GM06990 (cell line): ENCODE results near the gene PNPT1.

Experiments used
- DNase-seq: peaks from one replicate; pipeline ENCODE4 v3.0.0-alpha.2; 2011; ENCODE audit not compliant: insufficient read length; ENCODE audit errors: extremely low read depth
- H3K27me3 ChIP-seq: replicated peaks from 2 replicates; pipeline ENCODE4 v1.6.0; 2011; ENCODE audit warnings: low read length; ENCODE audit not compliant: control insufficient read depth, insufficient read depth
- H3K36me3 ChIP-seq: 2 replicates; pipeline ENCODE4 v1.5.1; 2011; ENCODE audit warnings: low read length; ENCODE audit not compliant: control insufficient read depth, insufficient read depth
- H3K4me3 ChIP-seq: replicated peaks from 2 replicates; pipeline ENCODE4 v1.5.1; 2011; ENCODE audit warnings: low read depth, mild to moderate bottlenecking, control low read depth, low read length
- TF ChIP-seq, protein P1 (sequence below): IDR thresholded peaks from 2 replicates; pipeline ENCODE4 v1.5.1; 2011; ENCODE audit warnings: low read length, control low read depth, mild to moderate bottlenecking, inconsistent platforms; ENCODE audit not compliant: insufficient read depth, poor library complexity, severe bottlenecking

Gene PNPT1

DNA sequence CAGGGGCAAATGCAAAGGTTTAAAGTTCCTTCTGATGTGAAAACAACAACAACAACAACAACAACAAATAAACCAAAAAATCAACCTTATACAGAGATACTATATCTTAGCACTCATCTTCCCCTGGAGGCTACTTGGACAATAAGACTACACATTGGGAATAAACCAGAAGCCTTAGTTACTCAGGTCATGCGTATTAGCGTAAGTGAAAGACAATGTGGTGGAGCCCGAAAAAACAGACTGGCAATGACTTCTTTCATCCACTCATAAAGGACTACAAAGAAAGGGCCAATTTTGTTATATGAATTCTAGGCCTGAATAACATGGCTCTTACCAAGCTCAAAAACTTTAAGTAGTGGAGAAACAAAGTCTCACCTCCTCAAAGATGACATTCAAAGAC, 56.8 kb downstream of the PNPT1 start:
- no peak for DNase-seq
- no peak overlapping the region for H3K4me3 ChIP-seq
- H3K36me3 ChIP-seq, result peaks cover 6% of the 10 kb centered on the region
- H3K27me3 ChIP-seq, result no peaks in the 10 kb centered on the region
- TF ChIP-seq, protein P1, sequence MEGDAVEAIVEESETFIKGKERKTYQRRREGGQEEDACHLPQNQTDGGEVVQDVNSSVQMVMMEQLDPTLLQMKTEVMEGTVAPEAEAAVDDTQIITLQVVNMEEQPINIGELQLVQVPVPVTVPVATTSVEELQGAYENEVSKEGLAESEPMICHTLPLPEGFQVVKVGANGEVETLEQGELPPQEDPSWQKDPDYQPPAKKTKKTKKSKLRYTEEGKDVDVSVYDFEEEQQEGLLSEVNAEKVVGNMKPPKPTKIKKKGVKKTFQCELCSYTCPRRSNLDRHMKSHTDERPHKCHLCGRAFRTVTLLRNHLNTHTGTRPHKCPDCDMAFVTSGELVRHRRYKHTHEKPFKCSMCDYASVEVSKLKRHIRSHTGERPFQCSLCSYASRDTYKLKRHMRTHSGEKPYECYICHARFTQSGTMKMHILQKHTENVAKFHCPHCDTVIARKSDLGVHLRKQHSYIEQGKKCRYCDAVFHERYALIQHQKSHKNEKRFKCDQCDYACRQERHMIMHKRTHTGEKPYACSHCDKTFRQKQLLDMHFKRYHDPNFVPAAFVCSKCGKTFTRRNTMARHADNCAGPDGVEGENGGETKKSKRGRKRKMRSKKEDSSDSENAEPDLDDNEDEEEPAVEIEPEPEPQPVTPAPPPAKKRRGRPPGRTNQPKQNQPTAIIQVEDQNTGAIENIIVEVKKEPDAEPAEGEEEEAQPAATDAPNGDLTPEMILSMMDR, result no peak

DNA sequence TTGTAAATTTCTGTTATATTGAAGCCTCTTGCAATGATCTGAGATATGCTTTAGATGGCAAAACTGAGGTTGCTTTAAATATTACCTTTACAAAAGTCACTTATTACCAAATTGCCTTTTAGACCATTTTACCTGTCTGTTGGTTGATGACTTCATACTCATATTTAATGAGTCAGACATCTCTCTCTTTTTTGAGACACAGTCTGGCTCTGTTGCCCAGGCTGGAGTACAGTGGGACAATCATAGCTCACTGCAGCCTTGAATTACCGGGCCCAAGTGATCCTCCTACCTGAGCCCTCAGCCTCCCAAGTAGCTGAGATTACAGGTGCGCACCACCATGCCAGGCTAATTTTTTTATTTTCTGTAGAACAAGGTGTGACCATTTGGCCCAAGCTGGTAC, 64.7 kb downstream of the PNPT1 start:
- TF ChIP-seq, protein P1, result no peak
- H3K27me3 ChIP-seq, result no peaks in the 10 kb centered on the region

DNA sequence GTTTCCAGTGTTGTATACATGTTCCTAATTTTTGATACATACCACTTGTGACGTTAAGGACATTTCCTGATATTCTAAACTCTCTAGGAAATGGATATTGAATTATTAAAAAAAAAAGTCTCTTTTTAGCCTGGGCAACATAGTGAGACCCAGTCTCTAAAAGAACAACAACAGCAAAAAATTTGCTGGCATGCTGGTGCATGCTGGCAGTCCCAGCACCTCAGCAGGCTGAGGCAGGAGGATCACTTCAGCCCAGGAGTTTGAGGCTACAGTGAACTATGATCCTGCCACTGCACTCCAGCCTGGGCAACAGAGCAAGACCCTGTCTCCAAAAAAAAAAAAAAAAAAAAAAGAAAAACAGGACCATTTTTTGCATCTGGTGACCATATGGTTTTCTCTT, 65.7 kb downstream of the PNPT1 start:
- no peaks in the 10 kb centered on the region for H3K27me3 ChIP-seq
- no peak overlapping the region for H3K4me3 ChIP-seq
- no peak for DNase-seq
- TF ChIP-seq, protein P1, result no peak
- H3K36me3 ChIP-seq, result no peaks in the 10 kb centered on the region; the same call in 1 of the 2 replicates

More for the DNA sequence above, 64.7 kb downstream of the PNPT1 start:
- DNase-seq, result no peak
- no peak overlapping the region for H3K4me3 ChIP-seq
- H3K36me3 ChIP-seq, result no peaks in the 10 kb centered on the region; the same call in 1 of the 2 replicates

DNA sequence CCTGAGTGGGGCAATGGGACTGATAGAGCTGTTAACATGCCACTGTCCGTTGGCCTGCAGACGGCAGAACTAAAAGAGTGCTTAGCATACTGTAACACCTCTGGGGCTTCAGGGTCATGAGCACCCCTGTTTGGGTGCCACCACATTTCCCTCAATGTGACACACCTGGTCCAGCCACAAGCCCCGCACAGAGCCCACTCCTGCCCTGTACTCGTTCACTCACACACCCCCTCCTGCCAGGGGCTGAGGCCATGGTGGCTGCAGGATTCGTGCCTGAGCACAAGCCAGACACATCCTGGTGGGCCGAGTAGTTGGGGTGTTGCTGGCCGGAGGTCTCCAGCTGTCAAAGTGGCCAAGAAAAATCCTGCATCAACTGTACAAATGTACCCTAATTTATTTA, 71.8 kb downstream of the PNPT1 start:
- TF ChIP-seq, protein P1, result no peak
- no peak for DNase-seq
- Histone ChIP-seq H3K36me3 (no peaks in the 10 kb centered on the region), H3K27me3 (no peaks in the 10 kb centered on the region), H3K4me3 (no peak overlapping the region)

DNA sequence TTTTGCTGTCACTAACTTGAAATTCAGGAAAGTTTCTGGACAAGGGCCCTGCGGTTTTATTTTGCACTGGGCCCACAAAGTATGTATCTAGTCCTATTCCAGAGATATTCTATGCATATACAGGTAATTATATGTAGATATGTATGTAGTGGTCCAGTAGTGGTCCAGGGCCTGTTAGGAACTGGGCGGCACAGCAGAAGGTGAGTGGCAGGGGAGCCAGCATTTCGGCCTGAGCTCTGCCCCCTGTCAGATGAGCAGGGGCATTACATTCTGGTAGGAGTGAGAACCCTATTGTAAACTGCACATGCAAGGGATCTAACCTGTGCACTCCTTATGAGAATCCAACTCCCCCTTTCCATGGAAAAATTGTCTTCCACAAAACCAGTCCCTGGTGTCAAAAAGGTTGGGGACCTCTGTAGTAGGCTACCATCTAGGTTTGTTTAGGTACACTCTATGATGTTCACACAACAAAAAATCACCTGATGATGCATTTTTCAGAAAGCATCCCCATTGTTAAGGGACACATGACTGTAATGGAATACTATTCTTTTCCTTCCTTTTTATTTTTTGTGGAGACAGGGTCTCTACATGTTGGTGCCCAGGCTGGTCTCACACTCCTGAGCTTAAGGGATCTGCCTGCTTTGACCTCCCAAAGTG, 73.4 kb downstream of the PNPT1 start:
- no peaks in the 10 kb centered on the region for H3K36me3 ChIP-seq
- H3K27me3 ChIP-seq, result no peaks in the 10 kb centered on the region
- TF ChIP-seq, protein P1, result peak; percentile 61
- H3K4me3 ChIP-seq, result peak overlapping the region; percentile 25; the same call in 1 of the 2 replicates
- no peak for DNase-seq
